H1 (cell line): ENCODE data around the gene PSMB3. TPM values are rescaled to one million over a fixed set of nuclear protein-coding genes. Genes with fewer than 3 reads are reported as not detected.

Experiments
- BACH1 ChIP-seq: IDR thresholded peaks from 2 replicates; pipeline ENCODE4 v1.6.1; 2012; ENCODE audit warnings: low read length, improper control_type of control experiment
- CBX5 ChIP-seq: fragments of 300-800, 300-1000 bp; sonication (generic); IDR thresholded peaks from 2 replicates; pipeline ENCODE4 v1.7.1; 2016; ENCODE audit warnings: antibody characterized with exemption, low read length, low read depth
- CHD1 ChIP-seq: IDR thresholded peaks from 2 replicates; pipeline ENCODE4 v1.6.1; 2012; ENCODE audit warnings: low read depth, low read length, improper control_type of control experiment
- CTBP2 ChIP-seq: IDR thresholded peaks from 2 replicates; pipeline ENCODE4 v1.7.0; 2011; ENCODE audit warnings: borderline replicate concordance, mild to moderate bottlenecking, moderate library complexity, mixed read lengths, low read length; ENCODE audit not compliant: insufficient read depth, insufficient read length
- EP300 ChIP-seq, 2 experiments: IDR thresholded peaks; 1 replicate in 1 of 2; 2 replicates in 1 of 2; pipeline ENCODE4 v1.6.1; 2011 to 2012; ENCODE audit warnings: low read depth in 2 of 2, low read length in 2 of 2, mild to moderate bottlenecking in 2 of 2, borderline replicate concordance in 1 of 2, inconsistent platforms in 1 of 2, moderate library complexity in 1 of 2
- EZH2 ChIP-seq: fragments of 200-600 bp; sonication (generic); IDR thresholded peaks from 2 replicates; pipeline ENCODE4 v1.7.1; 2012; ENCODE audit warnings: low read depth, mild to moderate bottlenecking, moderate library complexity, low read length, inconsistent platforms; ENCODE audit not compliant: severe bottlenecking
- GABPA ChIP-seq: IDR thresholded peaks from 2 replicates; pipeline ENCODE4 v1.6.1; 2011; ENCODE audit warnings: mild to moderate bottlenecking, low read length, moderate library complexity, borderline replicate concordance; ENCODE audit not compliant: insufficient read depth
- JUND ChIP-seq: IDR thresholded peaks from 2 replicates; pipeline ENCODE4 v1.6.1; 2011; ENCODE audit warnings: mild to moderate bottlenecking, improper control_type of control experiment, low read length
- MAX ChIP-seq: IDR thresholded peaks from 2 replicates; pipeline ENCODE4 v1.6.1; 2012; ENCODE audit warnings: inconsistent platforms
- NANOG ChIP-seq: IDR thresholded peaks from 2 replicates; pipeline ENCODE4 v1.6.1; 2011; ENCODE audit warnings: low read length, low read depth, mild to moderate bottlenecking, inconsistent platforms; ENCODE audit not compliant: insufficient read depth, poor library complexity, severe bottlenecking
- PHF8 ChIP-seq: fragments of 200-600 bp; sonication (generic); conservative IDR thresholded peaks from 2 replicates; pipeline ENCODE4 v1.7.1; 2012; ENCODE audit warnings: low read depth, mild to moderate bottlenecking, inconsistent platforms, low read length, moderate library complexity
- POLR2A ChIP-seq, 2 experiments: IDR thresholded peaks; 1 replicate in 1 of 2; 2 replicates in 1 of 2; pipeline ENCODE4 v1.6.1; 2011; ENCODE audit warnings: low read depth in 2 of 2, low read length in 2 of 2, mild to moderate bottlenecking in 2 of 2; ENCODE audit errors: control extremely low read depth in 1 of 2
- RBBP5 ChIP-seq: IDR thresholded peaks from 2 replicates; pipeline ENCODE4 v1.7.1; 2012; ENCODE audit warnings: low read depth, mild to moderate bottlenecking, inconsistent platforms, low read length, moderate library complexity, borderline replicate concordance
- RNF2 ChIP-seq: fragments of 200-900, 300-1000 bp; sonication (generic); IDR thresholded peaks from 2 replicates; pipeline ENCODE4 v1.7.1; 2016; ENCODE audit warnings: borderline replicate concordance, low read depth, mild to moderate bottlenecking, antibody characterized with exemption, low read length; ENCODE audit not compliant: poor library complexity, severe bottlenecking; ENCODE audit errors: missing control alignments
- SIN3A ChIP-seq, 2 experiments: IDR thresholded peaks in 1 of 2; conservative IDR thresholded peaks in 1 of 2; 2 replicates each; pipeline ENCODE4 v1.6.1; 2011 to 2012; ENCODE audit warnings: low read length in 2 of 2, improper control_type of control experiment in 1 of 2, low read depth in 1 of 2, mild to moderate bottlenecking in 1 of 2
- SP1 ChIP-seq: IDR thresholded peaks from 2 replicates; pipeline ENCODE4 v1.6.1; 2011; ENCODE audit warnings: low read depth, low read length
- SRF ChIP-seq: IDR thresholded peaks from 2 replicates; pipeline ENCODE4 v1.6.1; 2011; ENCODE audit warnings: mild to moderate bottlenecking, low read depth, low read length, moderate library complexity
- SUZ12 ChIP-seq: fragments of 200-600 bp; sonication (generic); IDR thresholded peaks from 2 replicates; pipeline ENCODE4 v1.6.1; 2012; ENCODE audit warnings: mild to moderate bottlenecking, inconsistent platforms, low read length, moderate library complexity, mixed read lengths
- TBP ChIP-seq: IDR thresholded peaks from 2 replicates; pipeline ENCODE4 v1.6.1; 2011; ENCODE audit warnings: low read depth, low read length, improper control_type of control experiment
- TEAD4 ChIP-seq: IDR thresholded peaks from 2 replicates; pipeline ENCODE4 v1.6.1; 2012; ENCODE audit warnings: low read depth, low read length, inconsistent platforms, mixed read lengths
- USF2 ChIP-seq: IDR thresholded peaks from 2 replicates; pipeline ENCODE4 v1.6.1; 2011; ENCODE audit warnings: low read length, improper control_type of control experiment
- polyA plus RNA-seq, 7 experiments: library from polyadenylated mRNA; depleted of rRNA in 3 of 7; stranded (reverse) in 5 of 7; unstranded in 2 of 7; fragments of >200 nt in 5 of 7; fragments of 200-250 nt in 2 of 7; gene quantifications; 1 replicate in 5 of 7; 2 replicates in 1 of 7; 4 replicates in 1 of 7; pipeline versions ENCODE4 v1.2.1 to v1.2.3, GENCODE V29; 2011 to 2013; ENCODE audit warnings: missing spikeins in 2 of 7, mixed read lengths in 2 of 7
- total RNA-seq: library from RNA; stranded (reverse); fragmentation: NEBNext Ultra II Directional; extraction: Animal tissue kit (Norgen Biotek cat#: 25700); gene quantifications from 2 replicates; pipeline ENCODE4 v1.2.1, GENCODE V29; 2021

PSMB3 gene
- total and polyA plus RNA-seq, 2 of the 8 experiments (the other 6 are each of a cell fraction or from before 2014, with no cell fraction given) = 291 to 914 TPM

GRCh38 chr17:38752308-38753070, at the start of gene PSMB3 (continued):
- TF ChIP-seq PHF8 = peak; percentile 65
- TF ChIP-seq BACH1 = peak; percentile 82
- TF ChIP-seq SRF = no peak
- no peak for TF ChIP-seq EP300 (IDR thresholded peaks at IDR 0.05; ENCODE audit: borderline replicate concordance in 1 of 2, low read depth in 2 of 2, low read length in 2 of 2)
- TF ChIP-seq MAX = peak; percentile 97
- no peak for TF ChIP-seq RNF2
- TF ChIP-seq NANOG = no peak
- TF ChIP-seq POLR2A (IDR thresholded peaks at IDR 0.05; ENCODE audit: control extremely low read depth in 1 of 2, low read depth in 2 of 2, low read length in 2 of 2) = peak in 1 of 2 experiments; percentile 75; a peak in 1 of 3 replicates
- TF ChIP-seq SIN3A (conservative IDR thresholded peaks at IDR 0.05 in 1 of 2, IDR thresholded peaks at IDR 0.05 in 1 of 2; ENCODE audit: low read depth in 1 of 2, low read length in 2 of 2) = peak; percentile 28 to 97; a peak in 3 of 4 replicates
- no peak for TF ChIP-seq GABPA
- peak; percentile 99 for TF ChIP-seq SP1
- no peak for TF ChIP-seq CHD1
- peak; percentile 59 for TF ChIP-seq TBP
- TF ChIP-seq TEAD4 = no peak
- no peak for TF ChIP-seq EZH2
- peak; percentile 59 for TF ChIP-seq USF2
- peak; percentile 35; the same call in 1 of the 2 replicates for TF ChIP-seq RBBP5
- peak; percentile 17; the same call in 1 of the 2 replicates for TF ChIP-seq JUND
- TF ChIP-seq CTBP2 = no peak
- TF ChIP-seq CBX5 = no peak
- TF ChIP-seq SUZ12 = no peak
